SK-N-DZ (cell line): ENCODE results near the gene SCYGR6.

Experiments
- DNase-seq: peaks from one replicate; pipeline ENCODE4 v3.0.0-alpha.2; 2015; ENCODE audit warnings: low spot score
- small RNA-seq, 2 experiments: library from RNA; depleted of rRNA; stranded (forward); fragments of <200 nt; gene quantifications; one replicate each; pipeline ENCODE3, GENCODE V24; 2014

The SCYGR6 gene

DNA sequence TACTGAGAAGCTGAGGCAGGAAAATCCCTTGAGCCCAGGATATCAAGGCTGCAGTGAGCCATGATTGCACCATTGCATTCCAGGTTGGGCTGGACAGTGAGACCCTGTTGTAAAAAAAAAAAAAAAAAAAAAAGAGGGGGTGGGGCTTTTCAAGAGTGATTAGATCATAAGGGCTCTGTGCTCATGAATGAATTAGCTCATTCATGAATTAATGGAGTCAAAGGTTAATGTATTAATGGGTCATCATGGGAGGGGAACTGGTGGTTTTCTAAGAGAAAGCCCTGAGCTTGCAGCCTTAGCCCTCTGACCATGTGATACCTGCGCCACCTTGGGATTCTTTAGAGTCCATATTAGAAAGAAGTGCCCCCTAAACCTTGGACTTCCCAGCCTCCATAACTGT lies 11.3 kb downstream of the SCYGR6 start:
- no peak for DNase-seq

- no peak for DNase-seq
These were observed 13.6 kb downstream of the SCYGR6 start for GRCh38 chr2:227710986-227711385.

DNA sequence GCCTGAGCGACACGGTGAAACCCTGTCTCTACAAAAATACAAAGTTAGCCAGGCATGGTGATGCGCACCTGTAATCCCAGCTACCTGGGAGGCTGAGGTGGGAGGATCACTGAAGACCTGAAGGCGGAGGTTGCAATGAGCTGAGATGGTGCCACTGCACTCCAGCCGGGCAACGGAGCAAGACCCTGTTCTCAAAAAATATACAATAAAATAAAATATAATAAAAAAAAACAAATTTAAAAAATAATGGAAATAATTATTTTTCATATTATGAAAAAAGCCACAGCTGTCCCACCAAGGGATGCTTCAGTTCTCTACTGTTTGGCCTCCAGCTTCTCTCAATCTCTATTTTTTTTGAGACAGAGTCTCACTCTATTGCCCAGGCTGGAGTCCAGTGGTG lies 17.2 kb downstream of the SCYGR6 start:
- no peak for DNase-seq

GRCh38 chr2:227706859-227707258 lies 17.7 kb downstream of the SCYGR6 start:
- no peak for DNase-seq

- no peak for DNase-seq
These were observed 20.6 kb downstream of the SCYGR6 start for GRCh38 chr2:227703961-227704360.

GRCh38 chr2:227703280-227703732 lies 21.3 kb downstream of the SCYGR6 start:
- no peak for DNase-seq

- no peak for DNase-seq
These were observed 23.0 kb downstream of the SCYGR6 start for GRCh38 chr2:227701556-227701955.

GRCh38 chr2:227696990-227697679 lies 27.4 kb downstream of the SCYGR6 start:
- no peak for DNase-seq

GRCh38 chr2:227687189-227687588 lies 37.4 kb downstream of the SCYGR6 start:
- DNase-seq, result no peak

GRCh38 chr2:227684258-227684657 lies 40.3 kb downstream of the SCYGR6 start:
- DNase-seq, result no peak

DNA sequence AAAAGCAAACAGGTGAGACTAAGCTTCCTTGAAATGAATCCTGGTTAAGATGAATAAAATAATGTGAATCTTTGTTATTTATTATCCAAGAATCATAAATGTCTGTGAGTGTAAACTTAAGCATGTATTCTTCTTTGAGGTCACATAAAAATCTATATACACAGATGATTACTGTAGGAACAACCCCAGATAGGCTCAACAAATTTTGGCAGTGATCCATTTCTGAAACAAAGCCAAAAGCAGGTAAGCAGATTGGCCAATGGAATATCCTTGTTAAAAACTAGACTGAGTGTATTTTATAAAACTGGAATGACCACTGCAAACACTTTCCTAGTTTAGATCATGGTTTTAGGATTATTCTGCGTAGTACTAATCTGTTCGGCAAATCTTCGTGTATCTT lies 46.6 kb downstream of the SCYGR6 start:
- DNase-seq, result no peak

GRCh38 chr2:227674485-227674884 lies 50.1 kb downstream of the SCYGR6 start:
- no peak for DNase-seq

Small RNA genes lying within 50 kb of the gene (small RNA-seq; reads per million reads assigned to genes)
- 0.03 to 0.18 reads per million in 2 experiments for gene RNA5SP121
